ENCODE measurements around the gene ZNF185.

Gene ZNF185

DNA sequence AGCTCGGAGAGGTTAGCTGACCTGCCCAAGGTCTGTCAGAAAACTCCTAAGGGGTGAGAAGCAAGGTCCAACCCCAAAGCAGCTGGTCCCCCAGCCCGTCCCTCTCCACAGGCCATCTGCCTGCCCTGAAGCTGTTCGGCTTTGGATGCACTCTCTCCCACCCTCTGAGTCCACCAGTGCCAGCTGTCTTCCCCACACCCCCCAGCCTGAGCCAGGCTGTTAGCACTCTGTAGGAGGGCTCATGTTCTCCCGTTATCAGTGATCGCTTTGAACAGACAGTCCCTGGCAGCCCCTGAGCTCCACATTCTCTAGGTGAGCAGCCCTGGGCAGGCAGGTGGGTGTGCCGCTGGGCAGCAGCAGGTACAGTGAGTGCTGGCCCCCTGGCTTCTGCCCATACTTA is 16.0 kb downstream of the ZNF185 start:
- no peak for DNase-seq (ENCODE audit: low read depth in 2 of 2)
- TF ChIP-seq, protein P1, sequence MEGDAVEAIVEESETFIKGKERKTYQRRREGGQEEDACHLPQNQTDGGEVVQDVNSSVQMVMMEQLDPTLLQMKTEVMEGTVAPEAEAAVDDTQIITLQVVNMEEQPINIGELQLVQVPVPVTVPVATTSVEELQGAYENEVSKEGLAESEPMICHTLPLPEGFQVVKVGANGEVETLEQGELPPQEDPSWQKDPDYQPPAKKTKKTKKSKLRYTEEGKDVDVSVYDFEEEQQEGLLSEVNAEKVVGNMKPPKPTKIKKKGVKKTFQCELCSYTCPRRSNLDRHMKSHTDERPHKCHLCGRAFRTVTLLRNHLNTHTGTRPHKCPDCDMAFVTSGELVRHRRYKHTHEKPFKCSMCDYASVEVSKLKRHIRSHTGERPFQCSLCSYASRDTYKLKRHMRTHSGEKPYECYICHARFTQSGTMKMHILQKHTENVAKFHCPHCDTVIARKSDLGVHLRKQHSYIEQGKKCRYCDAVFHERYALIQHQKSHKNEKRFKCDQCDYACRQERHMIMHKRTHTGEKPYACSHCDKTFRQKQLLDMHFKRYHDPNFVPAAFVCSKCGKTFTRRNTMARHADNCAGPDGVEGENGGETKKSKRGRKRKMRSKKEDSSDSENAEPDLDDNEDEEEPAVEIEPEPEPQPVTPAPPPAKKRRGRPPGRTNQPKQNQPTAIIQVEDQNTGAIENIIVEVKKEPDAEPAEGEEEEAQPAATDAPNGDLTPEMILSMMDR (IDR thresholded peaks at IDR 0.05; ENCODE audit: low read depth, low read length) = no peak
- H3K4me3 ChIP-seq (replicated peaks in 1 of 2; ENCODE audit: low read depth in 2 of 2, low read length in 2 of 2) = no peak overlapping the region

DNA sequence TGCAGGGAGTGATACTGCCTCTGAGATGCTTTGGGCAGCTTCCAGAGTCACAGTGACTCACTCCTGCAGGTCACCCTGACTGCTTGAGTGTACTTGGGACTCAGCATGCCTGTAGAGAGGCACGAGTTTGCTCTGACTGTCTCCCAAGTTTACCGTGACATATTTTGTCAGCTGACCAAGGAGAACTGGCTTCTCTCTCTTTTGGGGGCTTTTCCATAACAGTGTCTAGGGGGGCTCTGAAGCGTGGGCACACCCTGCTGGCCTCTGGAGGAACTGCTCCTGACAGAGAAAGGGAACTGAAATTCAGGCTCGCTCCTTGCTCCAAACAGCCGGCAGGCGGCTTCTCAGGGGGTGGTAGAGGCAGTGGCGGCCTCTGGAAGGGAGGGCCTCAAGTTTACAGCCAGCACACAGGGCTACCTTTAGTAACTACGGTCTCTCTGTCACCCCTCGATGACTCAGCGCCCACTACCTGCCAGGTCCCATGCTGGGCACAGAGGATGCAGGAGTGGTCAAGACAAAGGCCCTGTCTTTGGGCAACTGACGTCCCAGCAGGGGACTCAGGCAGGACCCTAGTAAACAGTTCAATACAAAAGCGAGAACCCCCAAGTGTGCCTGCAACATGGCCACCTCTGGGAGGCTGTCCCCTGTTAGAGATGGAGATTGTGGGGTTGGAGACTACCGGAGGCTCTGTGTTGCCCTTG is 17.8 kb downstream of the ZNF185 start:
- TF ChIP-seq, protein P1 (IDR thresholded peaks at IDR 0.05; ENCODE audit: low read depth, low read length) = peak; percentile 61
- peak; percentile 38 to 48 for DNase-seq (ENCODE audit: low read depth in 2 of 2)
- no peak overlapping the region for H3K4me3 ChIP-seq (replicated peaks in 1 of 2; ENCODE audit: low read depth in 2 of 2, low read length in 2 of 2)

DNA sequence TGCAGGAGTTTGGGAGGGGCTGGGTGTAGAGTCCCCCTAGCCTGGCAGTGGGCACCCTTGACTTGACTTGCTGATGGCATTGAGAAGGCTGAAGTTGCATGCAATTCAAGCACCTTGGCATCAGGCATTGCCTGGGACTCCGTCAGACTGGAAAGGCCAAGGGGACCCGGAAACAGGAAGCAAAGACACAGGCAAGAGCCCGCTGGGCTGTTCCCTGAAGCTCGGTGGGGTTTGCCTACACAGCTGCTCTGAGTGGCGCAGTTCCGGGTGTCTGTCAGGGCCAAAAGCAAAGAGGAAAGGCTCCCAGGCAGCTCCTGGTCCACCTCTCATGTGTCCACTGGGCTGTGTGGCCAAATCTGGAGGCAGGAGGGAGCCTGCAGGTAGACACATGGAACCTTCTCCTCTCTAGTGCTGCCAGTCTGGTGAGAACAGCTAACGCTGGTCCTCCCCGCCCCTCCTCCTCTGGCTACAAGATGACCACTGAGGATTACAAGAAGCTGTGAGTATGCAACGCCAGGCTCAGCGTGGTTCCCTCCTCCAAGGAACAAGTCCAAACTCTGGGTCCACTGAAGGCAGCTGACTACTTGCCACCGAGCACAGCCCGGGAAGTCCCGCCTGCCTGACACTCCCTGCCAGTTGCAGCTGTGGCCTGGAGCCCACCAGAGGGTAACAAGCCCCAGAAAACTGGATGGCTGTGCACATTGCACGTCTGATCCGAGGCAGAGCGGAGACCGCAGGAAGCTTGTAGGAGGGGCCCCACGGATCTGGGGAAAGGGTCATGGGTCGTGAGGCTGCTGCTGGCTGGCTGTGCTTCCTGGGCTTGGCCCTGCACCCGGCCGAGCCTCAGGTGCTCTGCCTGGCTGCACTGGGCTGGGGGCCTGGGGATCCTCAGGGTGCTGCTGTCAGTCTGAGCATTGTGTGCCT is 20.1 kb downstream of the ZNF185 start:
- TF ChIP-seq, protein P1 (IDR thresholded peaks at IDR 0.05; ENCODE audit: low read depth, low read length) = no peak
- H3K4me3 ChIP-seq (replicated peaks in 1 of 2; ENCODE audit: low read depth in 2 of 2, low read length in 2 of 2) = no peak overlapping the region

DNA sequence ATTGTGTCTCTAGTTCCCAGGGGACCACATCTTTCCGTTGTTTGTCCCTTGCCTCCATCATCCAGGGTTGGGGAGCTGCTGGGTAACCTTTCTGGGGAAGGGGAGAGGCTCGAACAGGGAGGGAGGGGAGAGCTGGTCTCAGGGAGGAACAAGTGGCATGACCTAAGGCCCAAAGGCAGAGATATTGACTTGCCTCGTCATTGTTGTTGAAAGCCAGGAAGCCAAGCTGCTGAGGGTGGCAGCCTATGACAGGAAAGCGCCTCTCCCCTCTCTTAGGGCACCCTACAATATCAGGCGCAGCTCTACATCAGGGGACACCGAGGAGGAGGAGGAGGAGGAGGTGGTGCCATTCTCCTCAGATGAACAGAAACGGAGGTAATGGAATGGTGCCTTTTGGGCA is 20.8 kb downstream of the ZNF185 start:
- DNase-seq (ENCODE audit: low read depth in 2 of 2) = no peak
- TF ChIP-seq, protein P1 (IDR thresholded peaks at IDR 0.05; ENCODE audit: low read depth, low read length) = no peak
- H3K4me3 ChIP-seq (replicated peaks in 1 of 2; ENCODE audit: low read depth in 2 of 2, low read length in 2 of 2) = no peak overlapping the region

More for the DNA sequence above, 20.1 kb downstream of the ZNF185 start:
- no peak for DNase-seq (ENCODE audit: low read depth in 2 of 2)

DNA sequence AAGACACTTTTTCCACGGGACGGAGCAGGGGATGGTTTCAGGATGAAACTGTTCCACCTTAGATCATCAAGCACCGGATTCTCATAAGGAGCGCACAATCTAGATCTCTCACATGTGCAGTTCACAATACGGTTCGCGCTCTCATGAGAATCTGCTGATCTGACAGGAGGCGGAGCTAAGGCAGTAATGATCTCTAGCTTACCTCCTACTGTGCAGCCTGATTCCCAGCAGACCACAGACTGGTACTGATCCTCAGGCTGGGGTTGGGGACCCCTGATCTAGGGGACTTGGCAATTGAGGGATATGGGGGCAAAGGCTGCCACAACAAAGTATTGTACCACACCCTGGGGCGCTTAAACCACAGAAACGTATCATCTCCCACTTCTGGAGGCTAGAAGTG is 25.7 kb downstream of the ZNF185 start:
- no peak for DNase-seq (ENCODE audit: low read depth in 2 of 2)
- TF ChIP-seq, protein P1 (IDR thresholded peaks at IDR 0.05; ENCODE audit: low read depth, low read length) = no peak
- no peak overlapping the region for H3K4me3 ChIP-seq (replicated peaks in 1 of 2; ENCODE audit: low read depth in 2 of 2, low read length in 2 of 2)

- no peak for DNase-seq (ENCODE audit: low read depth in 2 of 2)
- H3K4me3 ChIP-seq (replicated peaks in 1 of 2; ENCODE audit: low read depth in 2 of 2, low read length in 2 of 2) = no peak overlapping the region
- TF ChIP-seq, protein P1 (IDR thresholded peaks at IDR 0.05; ENCODE audit: low read depth, low read length) = no peak
Observed at GRCh38 chrX:152925835-152926234, 28.0 kb downstream of the ZNF185 start.

Measured in cardiac fibroblast (primary cell).